Measurements from ENCODE around the gene SRGAP2B. TPM values are rescaled to one million over a fixed set of nuclear protein-coding genes. Genes with fewer than 3 reads are reported as not detected.
"Not testable (repeated sequence)": the region's sequence is repeated elsewhere in the genome, so short reads cannot be mapped to it uniquely, and the experiment has no call there.

The SRGAP2B gene
- total RNA-seq, 4 donors from 2014 or later: 39.3 to 79.9 (median 52.5) TPM

DNA sequence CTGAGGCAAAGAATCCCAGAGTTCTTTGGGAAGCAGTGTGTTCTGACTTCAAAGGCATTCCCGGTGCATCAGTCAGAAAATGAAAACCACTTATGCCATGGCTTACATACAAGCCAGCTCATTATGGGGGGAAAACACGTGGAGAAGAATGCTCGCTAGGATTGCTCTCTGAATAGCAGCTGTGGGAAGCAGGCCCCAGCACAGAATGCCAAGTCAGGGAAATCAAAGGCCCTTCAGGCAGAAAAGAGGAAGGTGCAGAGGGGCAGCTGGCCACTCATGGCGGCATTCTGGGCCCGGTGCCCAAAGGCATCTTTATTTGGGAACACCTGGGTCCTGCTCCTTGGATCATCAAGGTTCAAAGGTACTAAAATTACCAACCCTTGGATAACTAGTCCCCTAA lies 184.4 kb downstream of the SRGAP2B start:
- intact Hi-C loops (cut with DNase I; ENCODE audit: low total_unique reads); H3K4me3 ChIP-seq (ENCODE audit: low read depth, poor library complexity, severe bottlenecking); DNase-seq (ENCODE audit: low spot score in 2 of 2): not testable (repeated sequence)
- no CpG with 5 or more reads among the region's 5 CpGs for WGBS, 2 donors

DNA sequence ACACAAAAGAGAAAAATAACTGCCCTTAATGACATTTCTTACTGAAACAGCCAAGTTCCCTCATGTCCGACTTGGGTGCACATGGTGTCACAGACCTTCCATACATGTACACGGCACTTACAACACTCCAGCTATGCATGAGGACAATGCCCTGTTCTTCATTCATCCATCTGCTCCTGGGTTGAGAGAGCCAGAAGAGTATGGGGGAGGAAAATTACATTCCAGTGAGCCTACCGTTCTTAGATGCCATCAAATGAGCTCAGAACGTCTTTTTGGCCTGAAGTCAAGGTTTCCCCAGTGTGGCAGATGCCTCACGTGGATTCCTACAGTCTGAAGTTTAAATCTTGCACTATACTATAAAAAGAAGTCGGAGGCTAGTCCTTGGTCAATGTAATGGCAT lies 194.3 kb downstream of the SRGAP2B start:
- DNase-seq (ENCODE audit: low spot score in 2 of 2); H3K4me3 ChIP-seq (ENCODE audit: low read depth, poor library complexity, severe bottlenecking); intact Hi-C loops (cut with DNase I; ENCODE audit: low total_unique reads): not testable (repeated sequence)
- WGBS, 2 donors: no CpG with 5 or more reads among the region's 6 CpGs

GRCh38 chr1:144894454-144895201 lies 200.5 kb downstream of the SRGAP2B start:
- intact Hi-C loops (cut with DNase I; ENCODE audit: low total_unique reads); DNase-seq (ENCODE audit: low spot score in 2 of 2); H3K4me3 ChIP-seq (ENCODE audit: low read depth, poor library complexity, severe bottlenecking): not testable (repeated sequence)
- no CpG with 5 or more reads among the region's 5 CpGs for WGBS, 2 donors

DNA sequence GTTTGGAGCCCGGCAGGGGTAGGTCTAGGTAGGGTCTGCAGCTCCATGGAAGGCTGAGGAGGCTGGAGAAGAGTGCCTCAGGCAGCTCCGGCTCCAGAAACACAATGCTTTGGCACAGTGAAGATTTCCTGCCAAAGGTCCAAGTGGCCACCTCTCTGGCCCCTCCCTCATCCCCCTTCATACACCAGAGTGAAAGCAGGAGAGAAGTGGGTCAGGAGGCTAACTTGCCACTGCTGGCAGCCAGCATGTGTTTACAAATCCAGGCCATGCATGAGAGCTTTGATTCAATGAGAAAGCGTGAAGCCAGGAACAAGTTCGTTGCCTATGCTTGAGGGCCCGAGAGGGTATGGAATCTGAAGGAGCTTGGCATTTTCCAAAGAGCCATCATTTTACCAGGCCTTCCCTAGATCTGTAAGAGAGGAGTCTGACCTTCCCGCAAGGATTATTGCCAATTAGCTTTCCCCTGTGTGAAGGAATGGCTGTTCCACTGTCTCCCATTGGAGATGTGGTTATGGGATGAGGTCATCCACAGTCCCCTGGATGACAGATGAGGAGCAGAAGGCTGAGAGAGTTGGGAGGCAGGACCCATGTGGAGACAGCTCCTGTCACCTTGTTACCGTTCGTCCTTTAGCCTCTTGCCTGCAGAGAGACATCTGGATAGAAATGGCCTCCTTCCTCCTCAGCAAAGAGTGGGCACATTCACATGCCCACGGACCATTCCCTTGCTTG lies 201.3 kb downstream of the SRGAP2B start:
- intact Hi-C loops (cut with DNase I; ENCODE audit: low total_unique reads); DNase-seq (ENCODE audit: low spot score in 2 of 2): not testable (repeated sequence)
- WGBS, 2 donors: 73 to 79% methylated on average over 3 of the region's 9 CpGs

GRCh38 chr1:144893062-144893461 lies 202.1 kb downstream of the SRGAP2B start:
- DNase-seq (ENCODE audit: low spot score in 2 of 2); H3K4me3 ChIP-seq (ENCODE audit: low read depth, poor library complexity, severe bottlenecking); intact Hi-C loops (cut with DNase I; ENCODE audit: low total_unique reads): not testable (repeated sequence)
- WGBS, 2 donors: no CpG with 5 or more reads among the region's 7 CpGs

More for the DNA sequence above, 201.3 kb downstream of the SRGAP2B start:
- H3K4me3 ChIP-seq (ENCODE audit: low read depth, poor library complexity, severe bottlenecking): not testable (repeated sequence)

DNA sequence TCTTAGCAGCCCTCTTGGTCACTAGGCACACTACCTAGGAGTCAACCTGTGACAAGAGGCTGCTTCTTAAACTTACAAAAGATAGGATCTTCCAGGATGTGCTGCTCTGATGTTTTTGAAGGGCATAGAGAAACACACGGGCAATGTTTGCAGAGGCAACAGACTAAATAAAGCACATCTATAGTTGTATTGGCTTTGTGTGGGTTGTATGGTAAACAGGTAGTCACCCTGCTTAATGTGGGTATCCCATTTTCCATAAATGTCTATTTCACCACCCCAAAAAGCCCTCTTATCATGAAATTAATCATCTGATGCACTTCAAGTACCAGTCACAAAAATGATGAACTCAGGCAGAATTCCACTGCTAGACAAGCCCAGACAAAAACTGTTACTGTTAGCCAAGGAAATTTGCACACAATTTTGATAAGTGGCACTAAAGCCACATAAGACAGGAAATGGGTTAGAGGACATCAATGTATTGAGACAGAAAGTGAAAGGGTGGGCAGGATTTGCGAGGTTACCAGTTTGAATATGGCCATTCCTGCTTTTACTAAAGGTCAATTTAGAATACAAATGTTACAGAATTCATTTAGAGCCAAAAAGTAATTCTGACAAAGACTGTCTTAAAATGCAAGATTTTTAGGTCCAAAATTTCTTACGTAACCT lies 205.5 kb downstream of the SRGAP2B start:
- no CpG with 5 or more reads among the region's 3 CpGs for WGBS, 2 donors
- DNase-seq (ENCODE audit: low spot score in 2 of 2); intact Hi-C loops (cut with DNase I; ENCODE audit: low total_unique reads); H3K4me3 ChIP-seq (ENCODE audit: low read depth, poor library complexity, severe bottlenecking): not testable (repeated sequence)

GRCh38 chr1:144883022-144883421 lies 212.1 kb downstream of the SRGAP2B start:
- peak; percentile 18 to 84 for DNase-seq (ENCODE audit: low spot score in 2 of 2)
- H3K4me3 ChIP-seq (ENCODE audit: low read depth, poor library complexity, severe bottlenecking): peak overlapping the region; percentile 7
- intact Hi-C loops (cut with DNase I; ENCODE audit: low total_unique reads): not testable (repeated sequence)
- WGBS, 2 donors: 1% methylated on average over 44 of the region's 47 CpGs; no CpG with 5 or more reads in 1 of the 2 donors

DNA sequence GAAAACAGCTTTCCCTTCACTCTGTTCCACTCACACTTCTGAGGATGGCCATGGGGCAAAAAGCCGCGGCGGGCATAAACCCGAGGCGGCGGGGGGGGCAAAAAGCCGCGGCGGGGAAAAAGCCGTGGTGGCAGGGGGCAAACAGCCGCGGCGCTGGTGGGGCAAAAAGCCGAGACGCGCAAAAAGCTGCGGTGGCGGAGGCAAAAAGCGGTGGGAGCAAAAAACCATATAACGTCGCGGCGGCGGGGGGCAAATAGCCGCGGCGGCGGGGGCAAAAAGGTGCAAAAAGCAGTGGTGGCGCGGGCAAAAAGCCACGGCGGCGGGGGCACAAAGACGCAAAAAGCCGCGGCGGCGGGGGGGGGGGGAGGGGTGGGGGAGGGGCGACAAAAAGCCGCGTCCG lies 212.8 kb downstream of the SRGAP2B start:
- no CpG with 5 or more reads among the region's 42 CpGs for WGBS, 2 donors
- H3K4me3 ChIP-seq (ENCODE audit: low read depth, poor library complexity, severe bottlenecking); intact Hi-C loops (cut with DNase I; ENCODE audit: low total_unique reads): not testable (repeated sequence)
- DNase-seq (ENCODE audit: low spot score in 2 of 2): peak in 1 of 2 donors; percentile 6

DNA sequence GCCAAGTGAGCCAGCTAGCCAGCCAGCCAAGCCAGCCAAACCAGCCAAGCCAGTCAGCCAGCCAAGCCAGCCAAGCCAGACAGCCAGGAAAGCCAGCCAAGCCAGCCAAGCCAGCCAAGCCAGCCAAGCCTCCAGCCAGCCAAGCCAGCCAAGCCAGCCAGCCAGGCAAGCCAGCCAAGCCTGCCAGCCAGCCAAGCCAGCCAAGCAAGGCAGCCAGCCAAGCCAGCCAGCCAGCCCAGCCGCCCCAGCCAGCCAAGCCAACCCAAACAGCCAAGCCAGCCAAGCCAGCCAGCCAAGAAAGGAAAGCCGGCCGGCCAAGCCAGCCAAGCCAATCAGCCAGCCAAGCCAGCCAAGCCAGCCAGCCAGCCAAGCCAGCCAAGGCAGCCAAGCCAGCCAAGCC lies 236.5 kb downstream of the SRGAP2B start:
- H3K4me3 ChIP-seq (ENCODE audit: low read depth, poor library complexity, severe bottlenecking); intact Hi-C loops (cut with DNase I; ENCODE audit: low total_unique reads): not testable (repeated sequence)
- WGBS, 2 donors: 69% methylated on average over 3 of the region's 3 CpGs; no CpG with 5 or more reads in 1 of the 2 donors
- peak in 1 of 2 donors; percentile 26 for DNase-seq (ENCODE audit: low spot score in 2 of 2)

Other genes with a start within 250 kb of the SRGAP2B start
- 1 to 10 TPM in 1 of 4 donors, under 1 TPM in 3; 0.10 to 1.4 (median 0.41) TPM for gene FAM72D, start 646 bp upstream of the SRGAP2B start, total RNA-seq
- under 1 TPM in 1 of 4 donors, not detected in 3; 0.84 TPM for gene PPIAL4D, start 146.8 kb upstream of the SRGAP2B start, total RNA-seq